Measurements from ENCODE around the gene PLAC8.
A peak's percentile ranks its signal among the peaks of the same experiment; 100 is the strongest.
"Not testable (repeated sequence)": the region's sequence is repeated elsewhere in the genome, so short reads cannot be mapped to it uniquely, and the experiment has no call there.

PLAC8 gene

GRCh38 chr4:83111751-83112141 lies 2.8 kb downstream of the PLAC8 start:
- DNase-seq: not testable (repeated sequence)

GRCh38 chr4:83110970-83111750 lies 3.4 kb downstream of the PLAC8 start:
- no peak for DNase-seq

- DNase-seq: peak; percentile 90
Measured at GRCh38 chr4:83110223-83110945, 4.1 kb downstream of the PLAC8 start.

GRCh38 chr4:83109480-83110222 lies 4.9 kb downstream of the PLAC8 start:
- DNase-seq: peak; percentile 50

- no peak for DNase-seq
Measured at GRCh38 chr4:83108101-83108861, 6.2 kb downstream of the PLAC8 start.

- peak; percentile 24 for DNase-seq
Measured at GRCh38 chr4:83107631-83108030, 6.9 kb downstream of the PLAC8 start.

- no peak for DNase-seq
Measured at GRCh38 chr4:83104991-83105390, 9.5 kb downstream of the PLAC8 start.

GRCh38 chr4:83096397-83096796 lies 18.1 kb downstream of the PLAC8 start:
- no peak for DNase-seq

GRCh38 chr4:83093060-83093640 lies 21.4 kb downstream of the PLAC8 start:
- DNase-seq: no peak

- DNase-seq: no peak
Measured at GRCh38 chr4:83089410-83090157, 24.9 kb downstream of the PLAC8 start.

GRCh38 chr4:83084956-83085355 lies 29.6 kb downstream of the PLAC8 start:
- not testable (repeated sequence) for DNase-seq

GRCh38 chr4:83083925-83084475 lies 30.5 kb downstream of the PLAC8 start:
- DNase-seq: peak; percentile 54

- DNase-seq: no peak
Measured at GRCh38 chr4:83082777-83083176, 31.8 kb downstream of the PLAC8 start.

GRCh38 chr4:83080561-83080960 lies 34.0 kb downstream of the PLAC8 start:
- DNase-seq: no peak

GRCh38 chr4:83075311-83076095 lies 39.0 kb downstream of the PLAC8 start:
- DNase-seq: no peak

- peak; percentile 21 for DNase-seq
Measured at GRCh38 chr4:83074783-83075182, 39.7 kb downstream of the PLAC8 start.

- DNase-seq: peak; percentile 45
Measured at GRCh38 chr4:83074086-83074704, 40.3 kb downstream of the PLAC8 start.

GRCh38 chr4:83071116-83071515 lies 43.4 kb downstream of the PLAC8 start:
- no peak for DNase-seq

- no peak for DNase-seq
Measured at GRCh38 chr4:83067058-83067639, 47.4 kb downstream of the PLAC8 start.

- no peak for DNase-seq
Measured at GRCh38 chr4:83065266-83065665, 49.3 kb downstream of the PLAC8 start.

Data from activated naive CD4-positive, alpha-beta T cell treated with Interleukin-2 at 50 U/mL for 16 hours (primary cell).